Tibial nerve (tissue), 4 donors: ENCODE data around the gene PCBD2. TPM values are rescaled to one million over a fixed set of nuclear protein-coding genes. Genes with fewer than 3 reads are reported as not detected.

Experiments
- DNase-seq, 2 donors: peaks; one replicate each; pipeline ENCODE4 v3.0.0-alpha.2; 2019; ENCODE audit warnings: low spot score in 2 of 2
- H3K27ac ChIP-seq, 4 donors: fragments of 200-600 bp; sonication (generic) in 3 of 4; one replicate each; pipeline ENCODE4 v1.5.1; 2017 to 2019; ENCODE audit warnings: mild to moderate bottlenecking in 1 of 4
- H3K27me3 ChIP-seq, 2 donors: fragments of 200-600 bp; sonication (generic) in 1 of 2; one replicate each; pipeline versions ENCODE4 v1.5.1 to v1.6.0; 2017 to 2019
- H3K36me3 ChIP-seq, 3 donors: fragments of 200-600 bp; sonication (generic); one replicate each; pipeline ENCODE4 v1.5.1; 2018 to 2019
- H3K4me1 ChIP-seq, 4 donors: fragments of 200-600 bp; sonication (generic) in 3 of 4; one replicate each; pipeline ENCODE4 v1.5.1; 2017 to 2019
- H3K4me3 ChIP-seq, 4 donors: fragments of 200-600 bp; sonication (generic) in 3 of 4; one replicate each; pipeline ENCODE4 v1.5.1; 2017 to 2019; ENCODE audit warnings: mild to moderate bottlenecking in 1 of 4, moderate library complexity in 1 of 4
- H3K9me3 ChIP-seq, 4 donors: fragments of 200-600 bp; sonication (generic) in 3 of 4; one replicate each; pipeline ENCODE4 v1.5.1; 2017 to 2019
- EP300 ChIP-seq, 2 donors: sonication (generic); formaldehyde crosslinking; IDR thresholded peaks; one replicate each; pipeline ENCODE4 v1.6.1; 2017; ENCODE audit warnings: antibody characterized with exemption in 2 of 2, mild to moderate bottlenecking in 1 of 2
- POLR2A ChIP-seq, 2 donors: fragments of 450-650 bp; IDR thresholded peaks; one replicate each; pipeline ENCODE4 v1.6.1; 2017; ENCODE audit warnings: antibody characterized with exemption in 2 of 2, mild to moderate bottlenecking in 2 of 2, moderate library complexity in 2 of 2
- WGBS, 2 donors: methylation state at CpG; one replicate each; pipeline ENCODE4 v1.1.5; 2018; 5-methylcytosine and 5-hydroxymethylcytosine counted together
- total RNA-seq, 4 donors: library from RNA; depleted of rRNA; stranded (reverse); fragments of >200 nt; gene quantifications; one replicate each; pipeline ENCODE4 v1.1.0, GENCODE V29; 2016
- TF ChIP-seq, protein P1 (sequence below), 5 experiments: fragments of 200-600 bp in 3 of 5; fragments of 450-650 bp in 2 of 5; sonication (generic) in 3 of 5; IDR thresholded peaks; one replicate each; pipeline ENCODE4 v1.5.1; 2016 to 2019; ENCODE audit warnings: antibody characterized with exemption in 5 of 5, mild to moderate bottlenecking in 3 of 5, moderate library complexity in 2 of 5

The PCBD2 gene
- total RNA-seq, 4 donors from 2014 or later: 5.7 to 11.0 (median 7.9) TPM

GRCh38 chr5:134873987-134874830 lies 30.7 kb upstream of the PCBD2 start, which contains the start of gene TXNDC15:
TSS of gene TXNDC15 (plus strand) at chr5:134874371. CDS start at chr5:134874428, 57 bp downstream.
- H3K4me3 ChIP-seq: peak within 1 kb of the TSS; percentile 90 to 100 (median 96)
- H3K4me1 ChIP-seq: peaks cover 0 to 42% (median 21%) of the 10 kb centered on the region in 4 donors
- H3K27me3 ChIP-seq: no peaks in the 10 kb centered on the region
- no peaks in the 10 kb centered on the region for H3K9me3 ChIP-seq
- peak; percentile 78 for DNase-seq
- 2 to 3% methylated on average over 46 to 68 of the region's 79 CpGs for WGBS, 2 donors
- H3K36me3 ChIP-seq: peaks cover 0 to 4% (median 0%) of the 10 kb centered on the region in 3 donors
- peak; percentile 62 to 87 for TF ChIP-seq EP300 (IDR thresholded peaks at IDR 0.05)
- TF ChIP-seq, protein P1, sequence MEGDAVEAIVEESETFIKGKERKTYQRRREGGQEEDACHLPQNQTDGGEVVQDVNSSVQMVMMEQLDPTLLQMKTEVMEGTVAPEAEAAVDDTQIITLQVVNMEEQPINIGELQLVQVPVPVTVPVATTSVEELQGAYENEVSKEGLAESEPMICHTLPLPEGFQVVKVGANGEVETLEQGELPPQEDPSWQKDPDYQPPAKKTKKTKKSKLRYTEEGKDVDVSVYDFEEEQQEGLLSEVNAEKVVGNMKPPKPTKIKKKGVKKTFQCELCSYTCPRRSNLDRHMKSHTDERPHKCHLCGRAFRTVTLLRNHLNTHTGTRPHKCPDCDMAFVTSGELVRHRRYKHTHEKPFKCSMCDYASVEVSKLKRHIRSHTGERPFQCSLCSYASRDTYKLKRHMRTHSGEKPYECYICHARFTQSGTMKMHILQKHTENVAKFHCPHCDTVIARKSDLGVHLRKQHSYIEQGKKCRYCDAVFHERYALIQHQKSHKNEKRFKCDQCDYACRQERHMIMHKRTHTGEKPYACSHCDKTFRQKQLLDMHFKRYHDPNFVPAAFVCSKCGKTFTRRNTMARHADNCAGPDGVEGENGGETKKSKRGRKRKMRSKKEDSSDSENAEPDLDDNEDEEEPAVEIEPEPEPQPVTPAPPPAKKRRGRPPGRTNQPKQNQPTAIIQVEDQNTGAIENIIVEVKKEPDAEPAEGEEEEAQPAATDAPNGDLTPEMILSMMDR (IDR thresholded peaks at IDR 0.05): peak in 1 of 5 experiments; percentile 26
- peak; percentile 57 to 59 for TF ChIP-seq POLR2A (IDR thresholded peaks at IDR 0.05)
- H3K27ac ChIP-seq: peak within 1 kb of the TSS; percentile 91 to 98 (median 95)

DNA sequence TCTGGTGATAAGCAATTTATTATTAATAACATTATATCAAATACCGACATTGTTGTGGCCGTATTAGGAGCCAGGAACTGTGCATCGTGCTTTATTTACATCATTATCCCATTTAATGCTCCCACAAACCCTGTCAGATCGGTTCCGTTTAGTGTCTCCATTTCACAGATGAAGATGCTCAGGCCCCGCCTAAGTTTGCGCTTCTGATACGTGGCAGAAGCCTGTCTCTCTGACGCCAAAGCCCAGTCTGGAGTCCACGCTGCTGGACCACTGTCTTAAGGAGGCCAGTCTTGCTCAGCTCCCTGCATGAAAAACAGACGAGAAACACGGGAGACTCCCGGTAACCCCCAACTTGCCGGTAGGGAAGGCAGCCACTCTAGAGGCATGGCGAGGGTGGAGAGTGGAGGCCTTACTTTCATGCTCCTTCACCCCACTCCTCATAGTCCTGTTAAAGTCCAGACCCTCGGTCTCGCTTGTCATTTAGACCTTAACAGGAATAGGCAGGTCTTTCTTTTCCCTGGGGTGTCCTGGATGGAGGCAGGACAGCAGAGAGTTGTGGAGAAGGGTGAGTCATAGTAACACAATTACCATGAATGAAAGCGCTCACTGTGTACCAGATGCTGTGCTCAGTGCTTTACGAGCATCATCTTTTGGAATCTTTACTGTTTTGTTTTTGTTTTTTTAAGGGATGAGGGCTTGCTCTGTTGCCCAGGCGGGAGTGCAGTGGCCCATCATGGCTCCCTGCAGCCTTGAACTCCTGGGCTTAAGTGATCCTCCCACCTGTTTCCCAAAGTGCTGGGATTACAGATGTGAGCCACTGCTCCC lies 29.9 kb upstream of the PCBD2 start:
- Histone ChIP-seq H3K9me3 (no peaks in the 10 kb centered on the region), H3K4me3 (peak overlapping the region; percentile 90 to 100 (median 96)), H3K27ac (peak overlapping the region; percentile 91 to 98 (median 95)), H3K27me3 (no peaks in the 10 kb centered on the region), H3K4me1 (peaks cover 0 to 42% (median 21%) of the 10 kb centered on the region in 4 donors), H3K36me3 (peaks cover 0 to 4% (median 0%) of the 10 kb centered on the region in 3 donors)
- peak; percentile 58 to 76 for DNase-seq
- TF ChIP-seq EP300 (IDR thresholded peaks at IDR 0.05) (peak in 1 of 2 donors; percentile 54), POLR2A (IDR thresholded peaks at IDR 0.05) (peak in 1 of 2 donors; percentile 24)
- TF ChIP-seq, protein P1 (IDR thresholded peaks at IDR 0.05): no peak
- 3 to 6% methylated on average over 20 of the region's 20 CpGs for WGBS, 2 donors

DNA sequence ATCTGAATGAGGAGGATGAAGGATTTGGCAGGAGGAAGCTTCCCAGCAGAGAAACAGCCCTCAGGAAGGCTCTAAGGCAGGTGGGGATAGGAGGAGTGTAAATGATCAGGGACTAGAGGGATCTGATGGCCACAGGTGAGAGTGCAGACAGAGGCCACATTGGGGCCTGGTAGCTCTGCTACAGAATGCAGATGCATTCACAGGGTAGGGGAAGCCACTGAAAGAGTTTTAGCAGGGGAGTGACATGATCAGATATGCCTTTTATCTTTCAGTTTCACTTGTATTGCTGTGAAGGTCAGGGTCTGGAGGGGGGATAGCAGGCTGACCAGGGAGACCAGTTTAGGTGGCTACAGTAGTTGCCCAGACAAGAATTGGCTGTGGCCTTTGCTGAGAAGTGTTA lies 27.8 kb upstream of the PCBD2 start:
- no peaks in the 10 kb centered on the region for H3K9me3 ChIP-seq
- H3K4me1 ChIP-seq: peaks cover 0 to 49% (median 21%) of the 10 kb centered on the region in 4 donors
- H3K27me3 ChIP-seq: no peaks in the 10 kb centered on the region
- no peak for DNase-seq
- TF ChIP-seq, protein P1 (IDR thresholded peaks at IDR 0.05): no peak
- TF ChIP-seq POLR2A (IDR thresholded peaks at IDR 0.05) (no peak), EP300 (IDR thresholded peaks at IDR 0.05) (no peak)
- no peak overlapping the region for H3K4me3 ChIP-seq
- peaks cover 0 to 4% (median 0%) of the 10 kb centered on the region in 3 donors for H3K36me3 ChIP-seq
- peak overlapping the region in 2 of 4 donors; percentile 96 to 98 for H3K27ac ChIP-seq

GRCh38 chr5:134878403-134878802 lies 26.5 kb upstream of the PCBD2 start:
- DNase-seq: no peak
- Histone ChIP-seq H3K36me3 (peaks cover 0 to 4% (median 0%) of the 10 kb centered on the region in 3 donors), H3K4me3 (no peak overlapping the region), H3K4me1 (peaks cover 0 to 48% (median 20%) of the 10 kb centered on the region in 4 donors), H3K27me3 (no peaks in the 10 kb centered on the region), H3K27ac (no peak overlapping the region), H3K9me3 (no peaks in the 10 kb centered on the region)
- WGBS, 2 donors: 87 to 88% methylated on average over 3 of the region's 3 CpGs
- no peak for TF ChIP-seq POLR2A (IDR thresholded peaks at IDR 0.05)
- no peak for TF ChIP-seq EP300 (IDR thresholded peaks at IDR 0.05)
- TF ChIP-seq, protein P1 (IDR thresholded peaks at IDR 0.05): no peak
